ENCODE results near the gene DNMBP. TPM values are rescaled to one million over a fixed set of nuclear protein-coding genes. Genes with fewer than 3 reads are reported as not detected.

Gene DNMBP
- total and polyA plus RNA-seq, 2 of the 4 experiments (the other 2 are of a cell fraction) = 10.9 to 13.6 TPM

DNA sequence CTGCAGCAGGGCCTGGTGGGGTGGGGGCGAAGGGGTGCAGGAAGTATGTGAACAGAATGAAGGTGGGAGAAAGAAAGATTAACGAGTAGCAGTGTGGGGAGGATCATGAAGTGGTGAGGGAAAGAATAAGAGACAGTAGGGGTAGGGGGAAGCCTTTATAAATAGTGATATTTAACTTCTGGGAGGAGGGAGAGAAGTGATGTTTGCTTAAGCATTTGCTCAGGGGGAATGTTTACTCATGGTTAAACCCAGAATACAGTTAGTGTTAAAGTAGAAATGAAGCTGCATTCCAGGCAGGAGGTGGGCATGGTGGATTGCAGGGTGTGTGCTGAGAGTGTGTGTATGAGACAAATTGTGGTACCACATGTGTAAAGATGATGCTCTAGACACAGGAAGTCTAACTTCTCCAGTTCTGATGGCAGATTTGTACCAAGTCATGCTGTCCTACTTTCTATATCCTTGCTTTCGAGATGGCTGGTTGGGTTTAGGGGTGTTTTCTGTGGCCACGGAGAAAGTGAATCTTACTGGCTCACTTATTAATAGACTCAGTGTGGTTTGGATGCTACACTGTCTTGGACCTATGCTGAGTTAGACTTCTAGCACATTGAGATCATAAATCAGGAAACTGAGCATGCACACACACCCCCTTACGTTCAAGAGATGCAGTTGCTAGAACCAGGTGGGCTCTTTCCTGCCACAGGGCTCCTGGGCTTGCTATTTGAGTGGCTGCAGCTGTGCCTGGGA lies 10.6 kb upstream of the DNMBP start:
- Histone ChIP-seq H3K9me1 (ENCODE audit: insufficient read depth, low read length) (peaks cover 3% of the 10 kb centered on the region; the same call in 1 of the 2 replicates), H3K27me3 (ENCODE audit: control insufficient read depth, insufficient read depth, low read length) (peaks cover 2% of the 10 kb centered on the region), H2BK120ac (ENCODE audit: low read depth, low read length) (no peak overlapping the region), H3K9me3 (ENCODE audit: control insufficient read depth, insufficient read depth, low read length) (no peaks in the 10 kb centered on the region), H3K79me1 (ENCODE audit: low read depth in 1 of 2, low read length in 2 of 2) (no peaks in the 10 kb centered on the region), H3K18ac (ENCODE audit: low read depth, low read length) (no peak overlapping the region), H3K36me3 (ENCODE audit: control insufficient read depth, insufficient read depth, low read length) (no peaks in the 10 kb centered on the region), H3K56ac (ENCODE audit: extremely low read depth, insufficient read depth, low read length) (no peak overlapping the region), H2AK5ac (ENCODE audit: low read depth, low read length) (no peak overlapping the region), H4K8ac (ENCODE audit: low read depth in 2 of 2, low read length in 2 of 2) (no peak overlapping the region), H3K14ac (replicated peaks; ENCODE audit: low read depth, low read length) (no peak overlapping the region), H4K5ac (ENCODE audit: low read depth, low read length) (no peak overlapping the region), H2AK9ac (replicated peaks; ENCODE audit: low read depth, low read length, poor library complexity) (no peak overlapping the region), H3K23ac (ENCODE audit: low read depth, low read length) (no peak overlapping the region), H4K20me1 (ENCODE audit: insufficient read depth, low read length) (no peaks in the 10 kb centered on the region), H3K27ac (ENCODE audit: insufficient read depth, low read length) (no peak overlapping the region), H3K4me3 (ENCODE audit: insufficient read depth, low read depth, low read length) (no peak overlapping the region), H3K9ac (ENCODE audit: low read depth, low read length) (no peak overlapping the region), H3K4me1 (ENCODE audit: control insufficient read depth, insufficient read depth, low read length) (no peaks in the 10 kb centered on the region; the same call in 1 of the 2 replicates), H3K4ac (ENCODE audit: low read depth, low read length) (no peak overlapping the region), H2BK20ac (ENCODE audit: low read depth, low read length) (no peak overlapping the region), H2AFZ (replicated peaks; ENCODE audit: low read length, poor library complexity) (no peak overlapping the region), H2BK5ac (ENCODE audit: low read depth, low read length, poor library complexity, severe bottlenecking) (no peak overlapping the region), H4K91ac (ENCODE audit: insufficient read depth, low read depth, low read length) (no peak overlapping the region), H2BK15ac (ENCODE audit: low read depth, low read length) (no peak overlapping the region), H3K4me2 (ENCODE audit: low read depth, low read length) (no peak overlapping the region)
- dilution Hi-C loops (cut with HindIII; ENCODE audit: low sequenced_read_pairs, unreplicated experiment) = no loop called here
- BruUV-seq (replicated peaks) = no TSS peak
- ATAC-seq (ENCODE audit: low read depth) (peak; percentile 37; the same call in 1 of the 2 replicates), DNase-seq (no peak)
- in situ Hi-C loops (cut with MboI; ENCODE audit: low sequenced_read_pairs) = no loop called here
- intact Hi-C loops (cut with micrococcal nuclease) = no loop called here
- no CpG with 5 or more reads among the region's 5 CpGs for WGBS, 2 experiments (ENCODE audit: extremely low coverage in 2 of 2, insufficient read length in 1 of 2)
- TF ChIP-seq, protein P1, sequence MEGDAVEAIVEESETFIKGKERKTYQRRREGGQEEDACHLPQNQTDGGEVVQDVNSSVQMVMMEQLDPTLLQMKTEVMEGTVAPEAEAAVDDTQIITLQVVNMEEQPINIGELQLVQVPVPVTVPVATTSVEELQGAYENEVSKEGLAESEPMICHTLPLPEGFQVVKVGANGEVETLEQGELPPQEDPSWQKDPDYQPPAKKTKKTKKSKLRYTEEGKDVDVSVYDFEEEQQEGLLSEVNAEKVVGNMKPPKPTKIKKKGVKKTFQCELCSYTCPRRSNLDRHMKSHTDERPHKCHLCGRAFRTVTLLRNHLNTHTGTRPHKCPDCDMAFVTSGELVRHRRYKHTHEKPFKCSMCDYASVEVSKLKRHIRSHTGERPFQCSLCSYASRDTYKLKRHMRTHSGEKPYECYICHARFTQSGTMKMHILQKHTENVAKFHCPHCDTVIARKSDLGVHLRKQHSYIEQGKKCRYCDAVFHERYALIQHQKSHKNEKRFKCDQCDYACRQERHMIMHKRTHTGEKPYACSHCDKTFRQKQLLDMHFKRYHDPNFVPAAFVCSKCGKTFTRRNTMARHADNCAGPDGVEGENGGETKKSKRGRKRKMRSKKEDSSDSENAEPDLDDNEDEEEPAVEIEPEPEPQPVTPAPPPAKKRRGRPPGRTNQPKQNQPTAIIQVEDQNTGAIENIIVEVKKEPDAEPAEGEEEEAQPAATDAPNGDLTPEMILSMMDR (conservative IDR thresholded peaks at IDR 0.05; ENCODE audit: low read depth, low read length) = no peak
- no peak for TF ChIP-seq MAZ (IDR thresholded peaks at IDR 0.05; ENCODE audit: borderline replicate concordance, low read depth, low read length)
- TF ChIP-seq BHLHE40 (IDR thresholded peaks at IDR 0.05; ENCODE audit: low read depth, low read length) = no peak
- no peak for TF ChIP-seq CHD1 (IDR thresholded peaks at IDR 0.05; ENCODE audit: low read depth, low read length)
- TF ChIP-seq MAFK (IDR thresholded peaks at IDR 0.05; ENCODE audit: low read depth, low read length) = no peak
- TF ChIP-seq FOS (IDR thresholded peaks at IDR 0.05; ENCODE audit: low read depth, low read length) = no peak
- ChIA-PET CTCF (interaction anchor here (1.2 kb wide), 1 partner anchor 35 kb away, joined by 3 read pairs; no protein-coding TSS in a partner anchor), POLR2A (ENCODE audit: unreplicated experiment) (no interaction called here)
